ENCODE results near the gene TCF7L1.

TCF7L1 gene

GRCh38 chr2:85145116-85145820 is 12.1 kb downstream of the TCF7L1 start:
- no peak overlapping the region for H3K4me2 ChIP-seq (ENCODE audit: low read depth, low read length)
- H3K27me3 ChIP-seq (replicated peaks; ENCODE audit: insufficient read depth, low read length) = no peaks in the 10 kb centered on the region
- H2AFZ ChIP-seq (ENCODE audit: low read length) = no peak overlapping the region
- no peaks in the 10 kb centered on the region for H3K36me3 ChIP-seq (replicated peaks; ENCODE audit: insufficient read depth, low read length)
- no peak overlapping the region for H3K9ac ChIP-seq (ENCODE audit: low read length)
- H3F3A ChIP-seq (ENCODE audit: insufficient read depth, low read length) = no peaks in the 10 kb centered on the region
- H3K4me1 ChIP-seq (ENCODE audit: low read length) = no peaks in the 10 kb centered on the region
- no peaks in the 10 kb centered on the region for H3K79me2 ChIP-seq (ENCODE audit: low read length)
- H3K27ac ChIP-seq (ENCODE audit: low read length) = no peak overlapping the region
- H4K20me1 ChIP-seq (ENCODE audit: insufficient read depth, low read length) = no peaks in the 10 kb centered on the region
- no peak for DNase-seq
- no peak overlapping the region for H3K4me3 ChIP-seq (ENCODE audit: low read length)
- H3K9me2 ChIP-seq (replicated peaks; ENCODE audit: insufficient read depth, low read length) = no peaks in the 10 kb centered on the region
- no peaks in the 10 kb centered on the region for H3K9me3 ChIP-seq (replicated peaks; ENCODE audit: insufficient read depth, low read length)
- no peak for TF ChIP-seq EZH2 (optimal IDR thresholded peaks at IDR 0.05; ENCODE audit: low read depth, low read length)
- no peak for TF ChIP-seq CTCF (IDR thresholded peaks at IDR 0.05; ENCODE audit: low read length)
- no peak for TF ChIP-seq EZH2phosphoT487 (IDR thresholded peaks at IDR 0.05; ENCODE audit: low read length)

- Histone ChIP-seq H2AFZ (ENCODE audit: low read length) (no peak overlapping the region), H3F3A (ENCODE audit: insufficient read depth, low read length) (no peaks in the 10 kb centered on the region), H3K4me3 (ENCODE audit: low read length) (no peak overlapping the region), H4K20me1 (ENCODE audit: insufficient read depth, low read length) (no peaks in the 10 kb centered on the region), H3K4me2 (ENCODE audit: low read depth, low read length) (no peak overlapping the region), H3K9ac (ENCODE audit: low read length) (no peak overlapping the region), H3K4me1 (ENCODE audit: low read length) (no peaks in the 10 kb centered on the region), H3K27ac (ENCODE audit: low read length) (no peak overlapping the region), H3K27me3 (replicated peaks; ENCODE audit: insufficient read depth, low read length) (no peaks in the 10 kb centered on the region), H3K79me2 (ENCODE audit: low read length) (no peaks in the 10 kb centered on the region), H3K36me3 (replicated peaks; ENCODE audit: insufficient read depth, low read length) (no peaks in the 10 kb centered on the region), H3K9me2 (replicated peaks; ENCODE audit: insufficient read depth, low read length) (no peaks in the 10 kb centered on the region), H3K9me3 (replicated peaks; ENCODE audit: insufficient read depth, low read length) (no peaks in the 10 kb centered on the region)
- DNase-seq = no peak
- TF ChIP-seq EZH2phosphoT487 (IDR thresholded peaks at IDR 0.05; ENCODE audit: low read length) (no peak), EZH2 (optimal IDR thresholded peaks at IDR 0.05; ENCODE audit: low read depth, low read length) (no peak), CTCF (IDR thresholded peaks at IDR 0.05; ENCODE audit: low read length) (no peak)
Measured at GRCh38 chr2:85148190-85148589, 15.0 kb downstream of the TCF7L1 start.

GRCh38 chr2:85151026-85151425 is 17.8 kb downstream of the TCF7L1 start:
- no peak overlapping the region for H3K27ac ChIP-seq (ENCODE audit: low read length)
- no peak for TF ChIP-seq EZH2 (optimal IDR thresholded peaks at IDR 0.05; ENCODE audit: low read depth, low read length)
- TF ChIP-seq CTCF (IDR thresholded peaks at IDR 0.05; ENCODE audit: low read length) = no peak
- no peak for TF ChIP-seq EZH2phosphoT487 (IDR thresholded peaks at IDR 0.05; ENCODE audit: low read length)
- no peak overlapping the region for H2AFZ ChIP-seq (ENCODE audit: low read length)
- H3K4me2 ChIP-seq (ENCODE audit: low read depth, low read length) = no peak overlapping the region
- no peak overlapping the region for H3K4me3 ChIP-seq (ENCODE audit: low read length)
- H3K9me2 ChIP-seq (replicated peaks; ENCODE audit: insufficient read depth, low read length) = no peaks in the 10 kb centered on the region
- DNase-seq = no peak
- H3K36me3 ChIP-seq (replicated peaks; ENCODE audit: insufficient read depth, low read length) = no peaks in the 10 kb centered on the region
- H3K79me2 ChIP-seq (ENCODE audit: low read length) = no peaks in the 10 kb centered on the region
- no peaks in the 10 kb centered on the region for H3K4me1 ChIP-seq (ENCODE audit: low read length)
- H3K9me3 ChIP-seq (replicated peaks; ENCODE audit: insufficient read depth, low read length) = no peaks in the 10 kb centered on the region
- H3K27me3 ChIP-seq (replicated peaks; ENCODE audit: insufficient read depth, low read length) = no peaks in the 10 kb centered on the region
- H4K20me1 ChIP-seq (ENCODE audit: insufficient read depth, low read length) = no peaks in the 10 kb centered on the region
- H3K9ac ChIP-seq (ENCODE audit: low read length) = no peak overlapping the region
- no peaks in the 10 kb centered on the region for H3F3A ChIP-seq (ENCODE audit: insufficient read depth, low read length)

Data from MM.1S (cell line).